Osteoblast (primary cell): ENCODE results near the gene ZNF32. TPM values are rescaled to one million over a fixed set of nuclear protein-coding genes. Genes with fewer than 3 reads are reported as not detected.

Experiments used
- DNase-seq: peaks from one replicate; pipeline ENCODE4 v3.0.0; 2011; ENCODE audit warnings: low spot score, mixed read lengths; ENCODE audit not compliant: insufficient read length; ENCODE audit errors: missing footprints
- H2AFZ ChIP-seq: 2 replicates; pipeline ENCODE4 v1.6.0; 2011; ENCODE audit warnings: mild to moderate bottlenecking, low read length
- H3K27ac ChIP-seq: 2 replicates; pipeline ENCODE4 v1.5.1; 2011; ENCODE audit warnings: mild to moderate bottlenecking, low read depth, low read length, moderate library complexity
- H3K27me3 ChIP-seq: 2 replicates; pipeline ENCODE4 v1.6.0; 2012; ENCODE audit warnings: mild to moderate bottlenecking, control low read depth, inconsistent platforms, low read length, moderate library complexity; ENCODE audit not compliant: insufficient read depth
- H3K36me3 ChIP-seq: 2 replicates; pipeline ENCODE4 v1.5.1; 2011; ENCODE audit warnings: mild to moderate bottlenecking, low read length, control low read depth, moderate library complexity; ENCODE audit not compliant: insufficient read depth
- H3K4me1 ChIP-seq: 2 replicates; pipeline ENCODE4 v1.5.1; 2011; ENCODE audit warnings: mild to moderate bottlenecking, low read length, control low read depth, moderate library complexity; ENCODE audit not compliant: insufficient read depth
- H3K4me2 ChIP-seq: 2 replicates; pipeline ENCODE4 v1.6.0; 2011; ENCODE audit warnings: mild to moderate bottlenecking, low read length; ENCODE audit not compliant: insufficient read depth
- H3K4me3 ChIP-seq: fragments of 200-600 bp; sonication (generic); 3 replicates; pipeline ENCODE4 v1.5.1; 2012; ENCODE audit warnings: mild to moderate bottlenecking, low read length, inconsistent platforms; ENCODE audit not compliant: insufficient read depth
- H3K79me2 ChIP-seq: 2 replicates; pipeline ENCODE4 v1.6.0; 2012; ENCODE audit warnings: mild to moderate bottlenecking, low read length, control low read depth, inconsistent platforms; ENCODE audit not compliant: insufficient read depth
- H3K9me3 ChIP-seq: 2 replicates; pipeline ENCODE4 v1.5.1; 2011; ENCODE audit warnings: low read depth, low read length, control low read depth
- H4K20me1 ChIP-seq: 2 replicates; pipeline ENCODE4 v1.6.0; 2012; ENCODE audit warnings: mild to moderate bottlenecking, low read length, control low read depth; ENCODE audit not compliant: insufficient read depth
- CTCF ChIP-seq: IDR thresholded peaks from 2 replicates; pipeline ENCODE4 v1.5.1; 2011; ENCODE audit warnings: mild to moderate bottlenecking, low read depth, low read length, moderate library complexity; ENCODE audit errors: extremely low read depth
- total RNA-seq: library from RNA; depleted of rRNA; stranded (reverse); fragments of >200 nt; gene quantifications from 2 replicates; pipeline ENCODE4 v1.2.3, GENCODE V29; 2012

ZNF32 gene, protein sequence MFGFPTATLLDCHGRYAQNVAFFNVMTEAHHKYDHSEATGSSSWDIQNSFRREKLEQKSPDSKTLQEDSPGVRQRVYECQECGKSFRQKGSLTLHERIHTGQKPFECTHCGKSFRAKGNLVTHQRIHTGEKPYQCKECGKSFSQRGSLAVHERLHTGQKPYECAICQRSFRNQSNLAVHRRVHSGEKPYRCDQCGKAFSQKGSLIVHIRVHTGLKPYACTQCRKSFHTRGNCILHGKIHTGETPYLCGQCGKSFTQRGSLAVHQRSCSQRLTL
- total RNA-seq: 34.7 and 36.2 TPM in 2 replicates

DNA sequence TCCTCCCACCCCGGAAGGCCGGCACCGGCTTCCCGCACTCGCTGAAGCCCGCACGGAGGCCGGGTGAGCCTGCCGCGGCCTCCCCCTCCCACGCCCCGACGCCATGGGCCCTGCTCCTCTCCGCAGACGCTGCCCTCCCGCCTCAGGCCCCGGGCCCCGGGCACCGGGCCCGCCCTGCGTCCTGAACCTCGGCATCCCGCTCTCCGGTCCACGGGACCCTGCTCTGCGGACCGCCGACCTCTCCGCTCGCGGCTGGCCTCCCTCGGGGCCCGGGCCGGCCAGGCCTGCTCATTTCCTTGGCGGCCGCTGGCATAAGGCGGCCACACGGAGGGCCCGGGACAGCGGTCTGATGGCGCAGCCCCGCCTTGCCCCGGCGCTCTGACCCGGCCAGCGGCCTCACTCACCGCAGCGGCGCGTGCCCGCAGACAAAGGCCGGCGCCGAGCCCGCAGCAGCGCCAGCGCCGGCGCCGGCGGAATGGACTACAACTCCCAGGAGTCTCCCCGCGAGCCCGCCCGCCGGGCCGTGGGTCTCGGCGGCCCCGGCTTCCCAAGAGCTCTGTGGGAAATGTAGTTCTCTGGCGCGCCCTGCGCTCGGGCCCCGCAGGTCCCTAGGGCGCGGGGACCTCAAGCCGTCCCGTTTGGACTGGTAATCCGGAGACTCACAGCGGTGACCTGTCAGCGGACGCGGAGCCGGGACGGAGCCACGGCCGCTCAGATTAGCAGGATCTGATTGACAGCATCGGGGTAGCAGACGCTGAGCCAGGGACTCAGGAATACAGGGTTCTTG lies at the start of gene ZNF32:
Gene ZNF32 (minus strand): TSS at position 484 of the 787 bp plus-strand sequence. CDS start 2,748 bp downstream, outside the sequence.
- H4K20me1 ChIP-seq: no peaks in the 10 kb centered on the region
- H3K27me3 ChIP-seq: no peaks in the 10 kb centered on the region
- H3K4me3 ChIP-seq: peak within 1 kb of the TSS; percentile 85
- peak within 1 kb of the TSS; percentile 94 for H3K4me2 ChIP-seq
- peaks cover 8% of the 10 kb centered on the region for H3K79me2 ChIP-seq
- peak within 1 kb of the TSS; percentile 69 for H3K27ac ChIP-seq
- no peak for TF ChIP-seq CTCF
- peaks cover 32% of the 10 kb centered on the region for H3K36me3 ChIP-seq
- peaks cover 9% of the 10 kb centered on the region for H3K4me1 ChIP-seq
- DNase-seq: peak; percentile 99
- H2AFZ ChIP-seq: peak within 1 kb of the TSS; percentile 99
- peaks cover 23% of the 10 kb centered on the region for H3K9me3 ChIP-seq

DNA sequence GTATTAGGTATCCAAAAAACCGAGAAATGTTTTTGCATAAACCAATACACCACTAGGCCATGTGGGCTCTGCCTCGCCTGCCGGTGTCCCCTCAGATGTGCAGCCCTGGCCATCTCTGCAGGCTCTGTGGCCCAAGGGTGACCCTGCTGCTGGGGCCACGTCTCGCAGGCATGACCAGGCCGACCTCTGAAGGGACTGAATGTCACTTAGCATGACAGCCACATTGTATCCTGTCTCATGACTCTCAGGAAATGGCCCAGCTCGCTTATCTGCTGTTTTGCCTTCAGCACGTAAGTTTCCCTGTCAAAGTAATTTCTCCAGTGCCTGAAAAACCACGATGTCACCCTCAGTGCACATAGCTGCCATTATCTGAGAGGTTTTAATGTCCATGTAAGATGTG lies 49.5 kb upstream of the ZNF32 start:
- DNase-seq: no peak
- no peaks in the 10 kb centered on the region for H3K36me3 ChIP-seq
- no peak overlapping the region for H2AFZ ChIP-seq
- peaks cover 6% of the 10 kb centered on the region for H3K4me1 ChIP-seq
- no peaks in the 10 kb centered on the region for H3K9me3 ChIP-seq
- H3K4me3 ChIP-seq: no peak overlapping the region
- no peak for TF ChIP-seq CTCF
- no peak overlapping the region for H3K27ac ChIP-seq
- H3K27me3 ChIP-seq: no peaks in the 10 kb centered on the region
- H3K4me2 ChIP-seq: no peak overlapping the region
- H4K20me1 ChIP-seq: no peaks in the 10 kb centered on the region
- H3K79me2 ChIP-seq: no peaks in the 10 kb centered on the region

DNA sequence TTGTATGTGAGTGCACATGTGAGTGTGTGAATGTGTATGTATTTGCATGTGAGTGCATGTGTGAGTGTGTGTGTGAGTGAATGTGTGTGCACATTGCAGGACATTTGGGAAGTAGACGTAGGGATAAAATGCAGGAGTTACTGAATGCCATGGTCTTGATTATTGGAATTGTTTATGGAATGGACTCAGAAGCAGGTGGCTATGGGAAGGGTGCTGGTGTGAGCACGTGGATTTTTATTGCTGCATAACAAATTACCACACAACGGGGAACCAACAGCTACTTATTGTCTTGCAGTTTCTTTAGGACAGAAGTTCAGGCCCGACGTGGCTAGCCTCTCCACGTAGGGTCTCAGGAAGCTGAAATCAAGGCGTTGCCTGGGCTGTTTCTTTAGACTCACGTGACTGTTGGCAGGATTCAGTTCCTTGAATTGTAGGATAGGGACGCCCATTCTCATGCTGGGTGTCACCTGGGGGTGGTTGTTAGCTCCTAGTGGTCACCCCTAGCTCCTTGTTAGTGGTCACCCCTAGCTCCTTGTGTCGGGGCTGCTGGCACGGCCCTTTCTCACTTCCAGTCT lies 48.3 kb upstream of the ZNF32 start:
- no peak overlapping the region for H3K27ac ChIP-seq
- no peaks in the 10 kb centered on the region for H3K36me3 ChIP-seq
- peaks cover 11% of the 10 kb centered on the region for H3K4me1 ChIP-seq
- H4K20me1 ChIP-seq: no peaks in the 10 kb centered on the region
- H3K4me3 ChIP-seq: no peak overlapping the region
- no peak for DNase-seq
- no peak for TF ChIP-seq CTCF
- no peaks in the 10 kb centered on the region for H3K79me2 ChIP-seq
- no peak overlapping the region for H3K4me2 ChIP-seq
- no peaks in the 10 kb centered on the region for H3K9me3 ChIP-seq
- no peak overlapping the region for H2AFZ ChIP-seq
- H3K27me3 ChIP-seq: no peaks in the 10 kb centered on the region

GRCh38 chr10:43695730-43696129 lies 47.0 kb upstream of the ZNF32 start:
- no peak for TF ChIP-seq CTCF

More at GRCh38 chr10:43695730-43696129, 47.0 kb upstream of the ZNF32 start:
- Histone ChIP-seq H3K27ac (no peak overlapping the region), H3K4me2 (no peak overlapping the region), H4K20me1 (no peaks in the 10 kb centered on the region), H3K4me1 (peaks cover 24% of the 10 kb centered on the region), H2AFZ (no peak overlapping the region), H3K79me2 (no peaks in the 10 kb centered on the region), H3K36me3 (no peaks in the 10 kb centered on the region), H3K9me3 (no peaks in the 10 kb centered on the region), H3K4me3 (no peak overlapping the region), H3K27me3 (no peaks in the 10 kb centered on the region)
- no peak for DNase-seq
